GM20000 (cell line): Measurements from ENCODE around the gene OR52E1.

Experiments
- DNase-seq: peaks from one replicate; pipeline ENCODE4 v3.0.0; 2012; ENCODE audit warnings: low spot score
- TF ChIP-seq, protein P1 (sequence below): IDR thresholded peaks from 2 replicates; pipeline ENCODE4 v1.5.1; 2012; ENCODE audit warnings: mild to moderate bottlenecking, control low read depth; ENCODE audit errors: extremely low read depth, missing control alignments

OR52E1 gene

DNA sequence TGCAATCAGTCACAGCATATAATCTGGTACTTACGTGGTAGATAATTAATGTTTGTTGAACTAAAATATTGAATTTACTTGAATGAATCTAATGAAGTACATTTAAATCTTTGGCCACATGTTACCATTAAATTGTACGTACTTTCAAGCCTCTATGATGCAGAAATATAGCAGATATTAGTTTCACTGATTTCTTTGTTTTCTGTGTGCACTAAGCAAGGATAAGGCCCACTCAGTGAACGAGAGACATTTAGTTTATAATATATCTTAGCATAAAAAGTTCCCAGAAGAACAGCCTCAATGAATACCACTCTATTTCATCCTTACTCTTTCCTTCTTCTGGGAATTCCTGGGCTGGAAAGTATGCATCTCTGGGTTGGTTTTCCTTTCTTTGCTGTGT lies at the start of gene OR52E1:
Gene OR52E1, plus strand, starts transcription at position 301 of the 400 bp plus-strand sequence.
- TF ChIP-seq, protein P1, sequence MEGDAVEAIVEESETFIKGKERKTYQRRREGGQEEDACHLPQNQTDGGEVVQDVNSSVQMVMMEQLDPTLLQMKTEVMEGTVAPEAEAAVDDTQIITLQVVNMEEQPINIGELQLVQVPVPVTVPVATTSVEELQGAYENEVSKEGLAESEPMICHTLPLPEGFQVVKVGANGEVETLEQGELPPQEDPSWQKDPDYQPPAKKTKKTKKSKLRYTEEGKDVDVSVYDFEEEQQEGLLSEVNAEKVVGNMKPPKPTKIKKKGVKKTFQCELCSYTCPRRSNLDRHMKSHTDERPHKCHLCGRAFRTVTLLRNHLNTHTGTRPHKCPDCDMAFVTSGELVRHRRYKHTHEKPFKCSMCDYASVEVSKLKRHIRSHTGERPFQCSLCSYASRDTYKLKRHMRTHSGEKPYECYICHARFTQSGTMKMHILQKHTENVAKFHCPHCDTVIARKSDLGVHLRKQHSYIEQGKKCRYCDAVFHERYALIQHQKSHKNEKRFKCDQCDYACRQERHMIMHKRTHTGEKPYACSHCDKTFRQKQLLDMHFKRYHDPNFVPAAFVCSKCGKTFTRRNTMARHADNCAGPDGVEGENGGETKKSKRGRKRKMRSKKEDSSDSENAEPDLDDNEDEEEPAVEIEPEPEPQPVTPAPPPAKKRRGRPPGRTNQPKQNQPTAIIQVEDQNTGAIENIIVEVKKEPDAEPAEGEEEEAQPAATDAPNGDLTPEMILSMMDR, result no peak
- no peak for DNase-seq

DNA sequence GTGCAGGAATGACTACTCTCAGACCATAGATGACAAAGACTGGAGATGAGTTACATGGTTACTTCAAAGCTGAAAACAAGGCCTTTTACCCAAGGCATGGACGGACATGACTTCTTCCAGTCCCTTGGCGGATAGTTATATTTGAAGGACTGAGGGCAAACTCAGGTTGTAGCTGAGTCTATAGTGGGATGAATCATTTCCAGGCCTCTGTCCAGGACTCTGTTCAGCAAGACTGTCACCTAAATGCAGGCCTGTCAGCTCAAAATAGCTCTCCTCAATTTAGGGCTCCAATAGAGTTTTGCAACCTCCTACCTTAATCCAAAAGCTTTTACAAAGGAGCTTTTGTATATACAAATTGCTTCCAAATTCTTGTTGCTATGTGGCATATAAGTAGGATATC lies 47.4 kb upstream of the OR52E1 start:
- no peak for DNase-seq
- TF ChIP-seq, protein P1, result no peak

DNA sequence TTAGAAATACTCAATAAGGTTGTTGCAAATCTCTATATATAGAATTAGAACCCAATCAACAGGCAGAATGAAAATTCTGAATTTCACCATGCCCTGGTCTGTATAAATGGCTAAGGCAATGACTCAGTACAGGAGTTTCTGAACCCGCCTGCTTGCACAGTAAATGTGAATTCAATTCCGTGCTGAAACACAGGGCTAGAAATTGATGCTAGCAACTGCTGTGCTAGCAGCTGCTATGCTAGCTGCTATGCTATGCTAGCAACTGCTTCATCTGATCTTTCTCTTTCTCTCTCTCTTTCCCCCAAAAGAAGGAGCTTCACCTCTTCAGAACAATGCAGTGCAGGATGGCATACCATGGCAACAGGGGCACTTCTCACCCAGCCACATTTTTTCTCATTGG lies 32.7 kb upstream of the OR52E1 start:
- TF ChIP-seq, protein P1, result no peak
- DNase-seq, result no peak

DNA sequence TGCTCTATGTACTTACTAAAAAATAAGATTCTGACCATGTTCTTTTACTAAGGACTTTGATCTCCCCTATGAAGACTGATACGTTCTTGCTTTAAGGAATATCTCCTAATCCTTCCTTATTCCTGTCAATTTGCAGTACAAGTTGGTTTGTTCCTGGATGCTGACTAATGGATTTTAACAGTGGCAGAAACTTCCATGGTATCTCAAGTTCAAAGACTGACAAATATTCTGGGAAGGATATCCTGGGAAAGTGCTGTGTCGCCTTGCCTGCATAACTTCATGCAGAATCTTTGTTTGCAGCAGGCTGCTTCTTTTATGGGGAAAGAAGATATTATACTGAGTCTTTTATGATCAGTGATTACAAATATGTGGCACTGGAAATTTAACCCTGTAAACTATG lies 31.4 kb upstream of the OR52E1 start:
- TF ChIP-seq, protein P1, result no peak
- no peak for DNase-seq

DNA sequence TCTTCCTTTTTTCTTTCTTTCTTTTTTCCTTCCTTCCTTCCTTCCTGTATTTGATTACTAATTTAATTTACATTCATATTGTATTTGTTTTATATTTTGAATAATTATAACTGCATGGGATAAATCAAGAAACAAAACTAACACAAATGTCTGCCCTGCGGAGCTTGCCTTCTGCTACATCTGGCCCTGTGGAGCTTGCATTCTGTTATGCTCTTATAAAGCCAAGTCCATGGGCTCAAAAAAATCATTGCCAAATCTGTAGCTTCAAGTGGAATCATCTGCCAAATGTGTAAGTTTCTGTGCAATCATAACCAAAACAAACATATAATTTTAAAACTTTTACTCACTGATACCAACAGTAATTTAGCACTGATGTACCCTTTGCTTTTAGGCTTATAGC lies 31.0 kb upstream of the OR52E1 start:
- DNase-seq, result no peak
- TF ChIP-seq, protein P1, result no peak

DNA sequence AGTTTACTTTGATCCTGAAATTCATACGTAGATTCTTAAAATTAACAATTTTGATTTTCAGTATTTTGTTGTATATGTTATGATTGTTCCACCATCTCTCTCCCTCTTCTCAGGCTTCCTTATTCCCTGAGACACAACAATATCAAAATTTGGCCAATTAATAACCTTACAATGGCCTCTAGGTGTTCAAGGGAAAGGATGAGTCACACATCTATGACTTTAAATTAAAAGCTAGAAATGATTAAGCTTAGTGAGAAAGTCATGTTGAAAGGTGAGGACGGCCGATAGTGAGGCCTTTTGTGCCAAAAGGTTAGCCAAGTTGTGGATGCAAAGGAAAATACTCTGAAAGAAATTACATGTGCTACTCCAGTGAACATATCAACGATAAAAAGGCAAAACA lies 28.5 kb upstream of the OR52E1 start:
- TF ChIP-seq, protein P1, result no peak
- no peak for DNase-seq

DNA sequence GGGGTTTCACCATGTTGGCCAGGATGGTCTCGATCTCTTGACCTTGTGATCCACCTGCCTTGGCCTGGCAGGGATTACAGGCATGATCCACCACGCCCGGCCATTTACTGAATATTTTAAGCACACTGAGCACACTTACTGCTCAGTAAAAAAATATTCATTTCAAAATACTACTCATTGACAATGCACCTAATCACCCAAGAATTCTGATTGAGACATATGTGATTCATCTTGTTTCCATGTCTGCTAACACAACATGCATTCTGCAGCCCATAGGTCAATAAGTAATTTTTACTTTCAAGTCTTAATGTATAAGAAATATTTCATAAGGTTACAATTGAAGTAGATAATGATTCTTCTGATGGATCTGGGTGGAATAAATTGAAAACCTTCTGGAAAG lies 27.3 kb upstream of the OR52E1 start:
- DNase-seq, result no peak
- TF ChIP-seq, protein P1, result no peak

DNA sequence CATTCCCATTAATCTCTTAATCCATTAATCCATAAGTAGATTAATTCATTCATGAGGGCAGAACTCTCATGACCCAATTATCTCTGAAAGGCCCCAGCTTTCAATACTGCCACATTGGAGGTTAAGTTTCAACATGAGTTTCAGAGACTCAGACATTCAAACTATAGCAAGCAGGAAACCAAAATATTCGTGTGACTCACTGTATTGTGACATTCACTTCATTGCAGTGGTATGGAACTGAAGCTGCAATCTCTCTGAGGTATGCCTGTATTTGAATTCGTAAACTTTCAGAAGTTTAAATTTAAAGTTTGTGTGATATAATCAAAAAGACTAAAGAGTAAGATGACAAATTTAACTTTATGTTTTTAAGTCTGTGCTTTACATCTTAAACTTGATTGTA lies 26.0 kb upstream of the OR52E1 start:
- TF ChIP-seq, protein P1, result no peak
- no peak for DNase-seq
